ENCODE data around the gene HSPBP1. TPM values are rescaled to one million over a fixed set of nuclear protein-coding genes. Genes with fewer than 3 reads are reported as not detected.

Gene HSPBP1
- total and polyA plus RNA-seq, 9 of the 15 experiments (the other 6 are each of a cell fraction or from before 2014, with no cell fraction given): 0.83 to 81.3 (median 21.8) TPM

- no peak for TF ChIP-seq RHOXF2B (CRISPR knock-in tag; conservative IDR thresholded peaks at IDR 0.05)
- TF ChIP-seq NFE2L1 (tag; IDR thresholded peaks at IDR 0.05; ENCODE audit: borderline replicate concordance, low read depth): peak; percentile 58; the same call in 1 of the 2 replicates
- TF ChIP-seq SMARCE1 (IDR thresholded peaks at IDR 0.05): peak; percentile 53; the same call in 1 of the 2 replicates
- TF ChIP-seq, protein P1, sequence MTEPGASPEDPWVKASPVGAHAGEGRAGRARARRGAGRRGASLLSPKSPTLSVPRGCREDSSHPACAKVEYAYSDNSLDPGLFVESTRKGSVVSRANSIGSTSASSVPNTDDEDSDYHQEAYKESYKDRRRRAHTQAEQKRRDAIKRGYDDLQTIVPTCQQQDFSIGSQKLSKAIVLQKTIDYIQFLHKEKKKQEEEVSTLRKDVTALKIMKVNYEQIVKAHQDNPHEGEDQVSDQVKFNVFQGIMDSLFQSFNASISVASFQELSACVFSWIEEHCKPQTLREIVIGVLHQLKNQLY (CRISPR knock-in tag; conservative IDR thresholded peaks at IDR 0.05): no peak
- TF ChIP-seq MEIS2 (IDR thresholded peaks at IDR 0.05; ENCODE audit: partially characterized antibody): no peak
- TF ChIP-seq HNRNPK (IDR thresholded peaks at IDR 0.05; ENCODE audit: low read depth, low read length, poor library complexity, severe bottlenecking): no peak
- TF ChIP-seq ZKSCAN3 (CRISPR knock-in tag; IDR thresholded peaks at IDR 0.05): no peak
- TF ChIP-seq DACH1 (IDR thresholded peaks at IDR 0.05; ENCODE audit: partially characterized antibody): no peak
- TF ChIP-seq SAFB2 (IDR thresholded peaks at IDR 0.05; ENCODE audit: borderline replicate concordance, low read depth, low read length, severe bottlenecking): no peak
- TF ChIP-seq MAZ (CRISPR knock-in tag; conservative IDR thresholded peaks at IDR 0.05 in 1 of 2, IDR thresholded peaks at IDR 0.05 in 1 of 2): 0 out of 4 replicates have a peak, but pooled peaks of 1 of the 2 experiments have one; percentile 36
- no peak for TF ChIP-seq NBN (IDR thresholded peaks at IDR 0.05; ENCODE audit: low read depth)
- TF ChIP-seq PTBP1 (IDR thresholded peaks at IDR 0.05; ENCODE audit: low read depth, low read length): no peak
- TF ChIP-seq TCF7 (IDR thresholded peaks at IDR 0.05; ENCODE audit: borderline replicate concordance): no peak
- TF ChIP-seq NFATC3 (IDR thresholded peaks at IDR 0.05): no peak
- no peak for TF ChIP-seq NR4A1 (CRISPR knock-in tag; IDR thresholded peaks at IDR 0.05)
- TF ChIP-seq NR4A1 (tag; IDR thresholded peaks at IDR 0.05): no peak
- 0 out of 2 replicates have a peak, but pooled peaks have one; percentile 26 for TF ChIP-seq THRAP3 (IDR thresholded peaks at IDR 0.05; ENCODE audit: borderline replicate concordance)
- TF ChIP-seq PTRF (tag; IDR thresholded peaks at IDR 0.05): no peak
- TF ChIP-seq ZNF589 (CRISPR knock-in tag; IDR thresholded peaks at IDR 0.05; ENCODE audit: low read depth): no peak
- TF ChIP-seq ZNF668 (CRISPR knock-in tag; IDR thresholded peaks at IDR 0.05): no peak
- TF ChIP-seq L3MBTL2 (IDR thresholded peaks at IDR 0.05): 0 out of 2 replicates have a peak, but pooled peaks have one; percentile 28
- TF ChIP-seq HEY1 (CRISPR knock-in tag; IDR thresholded peaks at IDR 0.05; ENCODE audit: borderline replicate concordance): no peak
- no peak for TF ChIP-seq CC2D1A (IDR thresholded peaks at IDR 0.05)
- TF ChIP-seq NFE2 (IDR thresholded peaks at IDR 0.05; ENCODE audit: low read depth): peak; percentile 89
- TF ChIP-seq ZNF263 (CRISPR knock-in tag; IDR thresholded peaks at IDR 0.05; ENCODE audit: borderline replicate concordance): no peak
- TF ChIP-seq MAFK (IDR thresholded peaks at IDR 0.05; ENCODE audit: low read length): peak; percentile 87
- no peak for TF ChIP-seq RB1 (IDR thresholded peaks at IDR 0.05; ENCODE audit: low read depth)
- TF ChIP-seq VEZF1 (CRISPR knock-in tag; IDR thresholded peaks at IDR 0.05): no peak
- TF ChIP-seq FOXO4 (CRISPR knock-in tag; IDR thresholded peaks at IDR 0.05): no peak
These were observed 45.3 kb upstream of the HSPBP1 start, which contains the start of gene TMEM150B (continued) for GRCh38 chr19:55325172-55325571.
